Neuronal stem cell (in vitro differentiated cells): ENCODE data around the gene TMPO.
"Not testable (repeated sequence)": the region's sequence is repeated elsewhere in the genome, so short reads cannot be mapped to it uniquely, and the experiment has no call there.

Experiments
- DNase-seq: peaks from one replicate; pipeline ENCODE4 v3.0.0-alpha.2; 2013; ENCODE audit warnings: low spot score
- H2AFZ ChIP-seq: one replicate; pipeline ENCODE4 v1.6.1; 2013; ENCODE audit warnings: mild to moderate bottlenecking, low read length, inconsistent platforms
- H2AK5ac ChIP-seq: 2 replicates; pipeline ENCODE4 v1.6.1; 2013; ENCODE audit warnings: low read depth, mild to moderate bottlenecking, inconsistent platforms, low read length, moderate library complexity, mixed read lengths
- H2BK120ac ChIP-seq: 2 replicates; pipeline ENCODE4 v1.6.1; 2013; ENCODE audit warnings: low read depth, mild to moderate bottlenecking, inconsistent platforms, low read length, moderate library complexity, mixed read lengths
- H2BK12ac ChIP-seq: one replicate; pipeline ENCODE4 v1.6.1; 2013; ENCODE audit warnings: low read length, inconsistent platforms
- H2BK15ac ChIP-seq: 2 replicates; pipeline ENCODE4 v1.6.1; 2013; ENCODE audit warnings: mild to moderate bottlenecking, low read length, inconsistent platforms, mixed read lengths
- H2BK5ac ChIP-seq: one replicate; pipeline ENCODE4 v1.6.1; 2013; ENCODE audit warnings: inconsistent platforms, mild to moderate bottlenecking, low read length, moderate library complexity
- H3K14ac ChIP-seq: one replicate; pipeline ENCODE4 v1.6.1; 2013; ENCODE audit warnings: low read length, inconsistent platforms
- H3K18ac ChIP-seq: 2 replicates; pipeline ENCODE4 v1.6.1; 2013; ENCODE audit warnings: low read length, inconsistent platforms
- H3K23ac ChIP-seq: 2 replicates; pipeline ENCODE4 v1.6.1; 2013; ENCODE audit warnings: low read depth, mild to moderate bottlenecking, mixed read lengths, low read length, inconsistent platforms; ENCODE audit not compliant: poor library complexity
- H3K27ac ChIP-seq: replicated peaks from 3 replicates; pipeline ENCODE4 v1.5.1; 2013; ENCODE audit warnings: low read length, inconsistent platforms
- H3K27me3 ChIP-seq, 3 experiments: 2 replicates each; pipeline ENCODE4 v1.6.1; 2013; ENCODE audit warnings: low read length in 3 of 3, mild to moderate bottlenecking in 2 of 3, inconsistent platforms in 1 of 3, low read depth in 1 of 3, mixed read lengths in 1 of 3, moderate library complexity in 1 of 3; ENCODE audit not compliant: control insufficient read depth in 3 of 3, insufficient read depth in 3 of 3
- H3K36me3 ChIP-seq, 2 donors: replicated peaks in 1 of 2; 2 replicates each; pipeline ENCODE4 v1.6.1; 2013; ENCODE audit warnings: low read length in 2 of 2; ENCODE audit not compliant: control insufficient read depth in 2 of 2, insufficient read depth in 2 of 2
- H3K4ac ChIP-seq: 2 replicates; pipeline ENCODE4 v1.6.1; 2013; ENCODE audit warnings: inconsistent platforms, mild to moderate bottlenecking, low read length, moderate library complexity
- H3K4me1 ChIP-seq, 2 donors: 1 replicate in 1 of 2; 2 replicates in 1 of 2; pipeline ENCODE4 v1.6.1; 2013; ENCODE audit warnings: low read length in 2 of 2, low read depth in 1 of 2; ENCODE audit not compliant: control insufficient read depth in 2 of 2, insufficient read depth in 1 of 2
- H3K4me2 ChIP-seq: one replicate; pipeline ENCODE4 v1.6.1; 2013; ENCODE audit warnings: mild to moderate bottlenecking, low read length, inconsistent platforms; ENCODE audit not compliant: insufficient read depth, poor library complexity, severe bottlenecking
- H3K4me3 ChIP-seq, 2 donors: 2 replicates each; pipeline ENCODE4 v1.5.1; 2013; ENCODE audit warnings: low read length in 2 of 2, mild to moderate bottlenecking in 2 of 2, inconsistent platforms in 1 of 2, moderate library complexity in 1 of 2
- H3K79me1 ChIP-seq: one replicate; pipeline ENCODE4 v1.6.1; 2013; ENCODE audit warnings: low read depth, mild to moderate bottlenecking, inconsistent platforms, low read length, moderate library complexity
- H3K9ac ChIP-seq: one replicate; pipeline ENCODE4 v1.6.1; 2013; ENCODE audit warnings: mild to moderate bottlenecking, low read depth, low read length, inconsistent platforms; ENCODE audit not compliant: poor library complexity
- H3K9me3 ChIP-seq, 2 donors: replicated peaks in 1 of 2; 2 replicates each; pipeline versions ENCODE3 to v1.6.1; 2013; ENCODE audit warnings: low read length in 2 of 2, mild to moderate bottlenecking in 2 of 2, inconsistent platforms in 1 of 2, low read depth in 1 of 2, mixed read lengths in 1 of 2, moderate library complexity in 1 of 2; ENCODE audit not compliant: control insufficient read depth in 2 of 2, insufficient read depth in 1 of 2
- H4K8ac ChIP-seq: one replicate; pipeline ENCODE4 v1.6.1; 2013; ENCODE audit warnings: low read depth, mild to moderate bottlenecking, inconsistent platforms, low read length, moderate library complexity
- H4K91ac ChIP-seq: one replicate; pipeline ENCODE4 v1.6.1; 2013; ENCODE audit warnings: low read length, low read depth, mild to moderate bottlenecking, inconsistent platforms; ENCODE audit not compliant: poor library complexity
- WGBS, 2 donors: extraction: QIAGEN DNeasy Blood & Tissue Kit; methylation state at CpG; one replicate each; pipeline ENCODE4 v1.1.7; 2013; ENCODE audit warnings: missing lambda C conversion rate in 2 of 2, mixed read lengths in 1 of 2; ENCODE audit not compliant: insufficient read length in 2 of 2, insufficient replicate concordance in 1 of 2; ENCODE audit errors: extremely low coverage in 2 of 2; 5-methylcytosine and 5-hydroxymethylcytosine counted together

The TMPO gene

DNA sequence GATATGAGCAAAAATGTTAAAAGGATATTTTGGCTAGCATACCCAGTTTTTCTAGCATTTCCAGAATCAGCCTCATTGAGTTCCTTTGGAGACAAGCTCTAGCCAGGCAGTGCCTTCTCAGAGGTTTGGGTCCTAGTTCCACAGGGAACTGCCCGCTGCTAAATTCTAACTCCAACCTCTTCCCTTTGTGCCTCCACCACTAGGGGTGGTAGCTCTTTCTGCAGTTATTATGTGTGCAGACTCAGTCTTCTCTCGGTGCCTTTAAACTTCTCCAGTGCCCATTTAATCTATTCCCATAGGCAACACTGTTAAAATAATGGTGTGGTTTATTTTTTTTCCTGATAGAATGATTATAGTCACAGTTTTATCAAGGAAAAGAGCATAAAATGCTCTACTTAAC is 56.6 kb downstream of the TMPO start:
- H2BK5ac ChIP-seq, result no peak overlapping the region
- no peak overlapping the region for H3K14ac ChIP-seq
- H4K91ac ChIP-seq, result no peak overlapping the region
- H3K23ac ChIP-seq, result no peak overlapping the region
- no peaks in the 10 kb centered on the region for H3K36me3 ChIP-seq
- no peak overlapping the region for H3K27ac ChIP-seq
- no peak overlapping the region for H2BK120ac ChIP-seq
- no peak overlapping the region for H2AK5ac ChIP-seq
- H3K4ac ChIP-seq, result no peak overlapping the region
- H3K79me1 ChIP-seq, result no peaks in the 10 kb centered on the region
- H2BK15ac ChIP-seq, result no peak overlapping the region
- no peaks in the 10 kb centered on the region for H3K27me3 ChIP-seq
- H3K9ac ChIP-seq, result no peak overlapping the region
- peaks cover 0 to 2% of the 10 kb centered on the region in 2 donors for H3K9me3 ChIP-seq
- no peak overlapping the region for H2AFZ ChIP-seq
- no peak overlapping the region for H3K4me3 ChIP-seq
- no peak overlapping the region for H3K18ac ChIP-seq
- no peaks in the 10 kb centered on the region for H3K4me1 ChIP-seq
- H4K8ac ChIP-seq, result no peak overlapping the region
- no peak overlapping the region for H3K4me2 ChIP-seq
- no peak for DNase-seq
- no peak overlapping the region for H2BK12ac ChIP-seq
- WGBS, 2 donors, result no CpG with 5 or more reads among the region's 2 CpGs

DNA sequence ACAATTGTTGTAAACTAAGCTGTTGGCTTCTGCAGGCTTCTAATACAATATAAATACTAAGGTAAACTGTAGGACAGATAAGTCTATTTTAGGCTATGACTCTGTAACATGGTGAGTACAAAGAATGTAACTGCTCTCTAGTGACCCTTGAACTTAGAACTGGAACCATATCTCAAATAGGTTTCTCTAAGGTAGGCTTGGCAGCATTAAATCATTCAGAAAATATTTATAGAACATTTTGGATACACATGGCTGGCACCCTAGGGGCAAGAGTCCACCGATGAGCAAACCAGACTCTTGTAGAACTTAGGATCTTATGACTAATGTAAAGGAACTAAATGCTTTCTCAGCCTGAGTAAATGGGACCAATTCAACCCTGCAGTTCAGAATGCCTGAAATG is 58.7 kb downstream of the TMPO start:
- no peak overlapping the region for H2BK12ac ChIP-seq
- no peak overlapping the region for H3K18ac ChIP-seq
- no peak overlapping the region for H2AK5ac ChIP-seq
- H3K36me3 ChIP-seq, result no peaks in the 10 kb centered on the region
- DNase-seq, result no peak
- no peak overlapping the region for H3K4me3 ChIP-seq
- no peak overlapping the region for H3K23ac ChIP-seq
- H3K4ac ChIP-seq, result no peak overlapping the region
- no peaks in the 10 kb centered on the region for H3K27me3 ChIP-seq
- H3K79me1 ChIP-seq, result no peaks in the 10 kb centered on the region
- no peak overlapping the region for H4K8ac ChIP-seq
- no peak overlapping the region for H2BK15ac ChIP-seq
- H3K14ac ChIP-seq, result no peak overlapping the region
- H4K91ac ChIP-seq, result no peak overlapping the region
- H3K9me3 ChIP-seq, result no peaks in the 10 kb centered on the region
- no peak overlapping the region for H2BK120ac ChIP-seq
- no peak overlapping the region for H2BK5ac ChIP-seq
- WGBS, 2 donors, result no CpG with 5 or more reads among the region's 1 CpG
- no peak overlapping the region for H3K4me2 ChIP-seq
- no peak overlapping the region for H3K27ac ChIP-seq
- H3K4me1 ChIP-seq, result no peaks in the 10 kb centered on the region
- H3K9ac ChIP-seq, result no peak overlapping the region
- no peak overlapping the region for H2AFZ ChIP-seq

DNA sequence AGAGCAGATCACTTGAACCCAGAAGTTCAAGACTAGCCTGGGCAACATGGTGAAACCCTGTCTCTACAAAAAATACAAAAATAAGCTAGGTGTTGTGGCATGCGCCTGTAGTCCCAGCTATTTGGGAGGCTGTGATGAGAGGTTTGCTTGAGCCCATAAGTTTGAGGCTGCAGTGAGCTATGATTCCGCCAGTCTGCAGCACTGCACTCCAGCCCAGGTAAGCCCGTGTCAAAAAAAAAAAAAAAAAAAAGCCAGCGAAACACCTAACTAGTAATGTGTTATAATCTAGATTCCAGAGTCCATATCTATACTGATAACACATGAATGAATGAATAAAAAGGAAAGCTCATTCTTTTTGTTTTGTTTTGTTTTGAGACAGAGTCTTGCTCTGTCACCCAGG is 59.6 kb downstream of the TMPO start:
- Histone ChIP-seq H2BK15ac (no peak overlapping the region), H3K4me2 (no peak overlapping the region), H3K23ac (no peak overlapping the region), H4K91ac (no peak overlapping the region), H2BK12ac (no peak overlapping the region), H3K14ac (no peak overlapping the region), H3K4ac (no peak overlapping the region), H2BK120ac (no peak overlapping the region), H3K27ac (no peak overlapping the region), H2BK5ac (no peak overlapping the region), H3K79me1 (no peaks in the 10 kb centered on the region), H3K4me3 (no peak overlapping the region), H3K9ac (no peak overlapping the region), H3K36me3 (no peaks in the 10 kb centered on the region), H4K8ac (no peak overlapping the region), H2AK5ac (no peak overlapping the region), H3K4me1 (no peaks in the 10 kb centered on the region), H3K9me3 (no peaks in the 10 kb centered on the region), H2AFZ (no peak overlapping the region), H3K27me3 (no peaks in the 10 kb centered on the region), H3K18ac (no peak overlapping the region)
- WGBS, 2 donors, result no CpG with 5 or more reads among the region's 4 CpGs
- no peak for DNase-seq

DNA sequence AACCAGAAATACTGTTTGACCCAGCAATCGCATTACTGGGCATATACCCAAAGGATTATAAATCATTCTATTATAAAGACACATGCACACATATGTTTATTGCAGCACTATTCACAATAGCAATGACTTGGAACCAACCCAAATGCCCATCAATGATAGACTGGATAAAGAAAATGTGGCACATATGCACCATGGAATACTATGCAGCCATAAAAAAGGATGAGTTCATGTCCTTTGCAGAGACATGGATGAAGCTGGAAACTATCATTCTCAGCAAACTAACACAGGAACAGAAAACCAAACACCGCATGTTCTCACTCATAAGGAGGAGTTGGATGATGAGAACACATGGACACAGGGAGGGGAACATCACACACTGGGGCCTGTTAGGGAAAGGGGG is 61.4 kb downstream of the TMPO start:
- not testable (repeated sequence) for H3K9me3 ChIP-seq, H3K18ac ChIP-seq, H2BK12ac ChIP-seq, H2BK5ac ChIP-seq, H3K79me1 ChIP-seq, H2BK120ac ChIP-seq, H3K4me3 ChIP-seq, H2AK5ac ChIP-seq, H2BK15ac ChIP-seq, H3K4ac ChIP-seq, H3K9ac ChIP-seq, H3K27ac ChIP-seq, H3K23ac ChIP-seq, H3K4me2 ChIP-seq, H2AFZ ChIP-seq, H3K4me1 ChIP-seq, H3K36me3 ChIP-seq, H3K27me3 ChIP-seq, H4K91ac ChIP-seq, DNase-seq, H3K14ac ChIP-seq, H4K8ac ChIP-seq
- WGBS, 2 donors, result no CpG with 5 or more reads among the region's 2 CpGs
